Breast epithelium (tissue), 3 donors: ENCODE data around the gene MAGED2.

Experiments
- POLR2A ChIP-seq: fragments of 450-650 bp; IDR thresholded peaks from one replicate; pipeline ENCODE4 v1.6.1; 2016; ENCODE audit warnings: antibody characterized with exemption, mild to moderate bottlenecking, moderate library complexity
- TF ChIP-seq, protein P1 (sequence below), 3 donors: fragments of 450-650 bp; IDR thresholded peaks; one replicate each; pipeline ENCODE4 v1.5.1; 2016 to 2017; ENCODE audit warnings: antibody characterized with exemption in 3 of 3, mild to moderate bottlenecking in 3 of 3, moderate library complexity in 3 of 3

DNA sequence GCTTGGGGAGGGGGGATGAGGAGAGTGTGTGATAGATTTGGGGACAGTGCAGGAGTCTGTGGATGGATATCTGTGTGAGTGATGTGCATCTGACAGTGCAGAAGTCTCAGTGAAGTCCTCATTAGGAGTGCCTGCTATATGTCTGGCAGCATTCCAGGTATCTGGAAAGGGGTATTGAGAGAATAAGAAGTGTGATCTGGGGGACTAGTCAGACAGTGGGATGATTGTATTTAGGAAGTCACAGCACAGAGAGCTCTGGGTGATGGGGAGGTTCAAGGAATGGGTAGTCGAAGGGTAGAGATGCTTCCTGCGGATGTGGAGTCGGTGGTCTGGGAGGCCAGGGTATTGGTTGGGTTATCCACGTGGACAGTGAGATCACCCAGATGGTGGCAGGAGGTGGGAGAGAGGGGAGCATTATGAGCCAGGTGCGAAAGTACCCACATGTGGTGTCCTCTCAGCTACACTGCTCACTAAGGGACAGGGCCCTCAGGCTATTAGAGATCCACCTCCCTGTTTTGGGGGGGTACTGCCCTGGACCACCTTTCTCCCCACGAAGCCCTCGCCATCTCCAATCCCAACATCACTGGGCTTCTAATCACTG lies 9.8 kb downstream of the MAGED2 start:
- TF ChIP-seq, protein P1, sequence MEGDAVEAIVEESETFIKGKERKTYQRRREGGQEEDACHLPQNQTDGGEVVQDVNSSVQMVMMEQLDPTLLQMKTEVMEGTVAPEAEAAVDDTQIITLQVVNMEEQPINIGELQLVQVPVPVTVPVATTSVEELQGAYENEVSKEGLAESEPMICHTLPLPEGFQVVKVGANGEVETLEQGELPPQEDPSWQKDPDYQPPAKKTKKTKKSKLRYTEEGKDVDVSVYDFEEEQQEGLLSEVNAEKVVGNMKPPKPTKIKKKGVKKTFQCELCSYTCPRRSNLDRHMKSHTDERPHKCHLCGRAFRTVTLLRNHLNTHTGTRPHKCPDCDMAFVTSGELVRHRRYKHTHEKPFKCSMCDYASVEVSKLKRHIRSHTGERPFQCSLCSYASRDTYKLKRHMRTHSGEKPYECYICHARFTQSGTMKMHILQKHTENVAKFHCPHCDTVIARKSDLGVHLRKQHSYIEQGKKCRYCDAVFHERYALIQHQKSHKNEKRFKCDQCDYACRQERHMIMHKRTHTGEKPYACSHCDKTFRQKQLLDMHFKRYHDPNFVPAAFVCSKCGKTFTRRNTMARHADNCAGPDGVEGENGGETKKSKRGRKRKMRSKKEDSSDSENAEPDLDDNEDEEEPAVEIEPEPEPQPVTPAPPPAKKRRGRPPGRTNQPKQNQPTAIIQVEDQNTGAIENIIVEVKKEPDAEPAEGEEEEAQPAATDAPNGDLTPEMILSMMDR (IDR thresholded peaks at IDR 0.05) = no peak
- no peak for TF ChIP-seq POLR2A
